Putamen (tissue), 1 donor: ENCODE data around the gene GJA3.
"Not testable (repeated sequence)": the region's sequence is repeated elsewhere in the genome, so short reads cannot be mapped to it uniquely, and the experiment has no call there.

ENCODE experiments used
- DNase-seq: peaks from one replicate; pipeline ENCODE4 v3.0.0-alpha.2; 2016; ENCODE audit warnings: low spot score

Gene GJA3

DNA sequence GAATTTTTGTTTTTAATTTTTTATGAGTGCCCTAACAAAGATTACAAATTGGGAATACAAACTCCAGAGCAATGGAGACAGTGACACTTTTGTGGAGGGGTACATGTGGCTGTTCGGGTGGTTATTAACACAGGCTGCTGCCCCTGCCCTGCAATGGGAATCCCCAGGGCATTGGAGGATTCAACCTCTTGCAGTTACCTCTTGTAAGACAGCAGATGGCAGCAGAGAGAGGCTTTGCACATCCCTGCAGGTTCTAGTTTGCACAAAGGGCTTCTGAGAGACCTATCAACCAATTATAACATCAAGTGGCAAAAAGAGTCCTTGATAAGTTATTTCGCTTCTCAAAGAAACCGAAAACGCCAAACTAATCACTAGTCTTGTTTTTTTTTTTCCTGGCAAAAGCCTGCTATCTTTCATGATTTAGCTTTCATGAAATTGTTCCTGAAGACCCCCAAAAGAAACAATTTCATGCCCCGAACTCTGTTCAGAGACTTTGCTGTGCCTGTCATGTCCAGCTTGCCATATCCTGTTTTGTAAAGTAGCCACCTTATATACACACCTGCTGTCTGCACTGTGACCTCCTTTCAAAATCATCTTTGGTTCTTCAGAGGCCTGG, 21.5 kb upstream of the GJA3 start:
- peak; percentile 66 for DNase-seq

DNA sequence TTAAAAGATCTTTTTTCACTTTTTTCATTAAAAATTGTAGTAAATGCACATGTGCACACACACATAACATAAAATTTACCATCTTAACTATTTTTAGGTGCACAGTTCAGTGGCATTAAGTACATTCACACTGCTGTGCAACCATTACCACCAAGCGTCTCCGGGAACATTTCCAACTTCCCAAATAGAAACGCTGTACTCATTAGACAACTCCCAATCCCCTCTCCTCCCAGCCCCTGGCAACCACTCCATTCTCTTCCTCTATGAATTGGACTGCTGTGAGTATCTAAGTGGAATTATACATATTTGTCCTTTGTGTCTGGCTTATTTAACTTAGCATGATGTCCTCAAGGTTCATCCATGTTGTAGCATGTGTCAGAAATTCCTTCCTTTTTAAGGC, 20.3 kb upstream of the GJA3 start:
- DNase-seq, result no peak

DNA sequence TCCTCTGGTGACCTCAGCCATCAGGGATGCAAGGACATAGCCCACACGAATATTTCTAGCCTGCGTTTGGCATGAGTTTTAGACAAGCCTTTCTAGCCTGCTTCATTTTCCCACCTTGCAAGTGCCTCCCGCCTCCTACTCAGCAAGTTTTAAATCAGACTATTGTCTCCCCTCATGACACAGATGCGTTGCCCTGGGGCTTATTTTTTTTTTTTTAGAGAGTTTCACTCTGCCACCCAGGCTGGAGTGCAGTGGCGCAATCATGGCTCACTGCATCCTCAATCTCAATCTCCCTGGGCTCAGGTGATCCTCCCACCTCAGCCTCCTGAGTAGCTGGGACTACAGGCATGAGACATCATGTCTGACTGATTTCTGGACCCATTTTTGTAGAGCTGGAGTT, 17.3 kb upstream of the GJA3 start:
- no peak for DNase-seq

DNA sequence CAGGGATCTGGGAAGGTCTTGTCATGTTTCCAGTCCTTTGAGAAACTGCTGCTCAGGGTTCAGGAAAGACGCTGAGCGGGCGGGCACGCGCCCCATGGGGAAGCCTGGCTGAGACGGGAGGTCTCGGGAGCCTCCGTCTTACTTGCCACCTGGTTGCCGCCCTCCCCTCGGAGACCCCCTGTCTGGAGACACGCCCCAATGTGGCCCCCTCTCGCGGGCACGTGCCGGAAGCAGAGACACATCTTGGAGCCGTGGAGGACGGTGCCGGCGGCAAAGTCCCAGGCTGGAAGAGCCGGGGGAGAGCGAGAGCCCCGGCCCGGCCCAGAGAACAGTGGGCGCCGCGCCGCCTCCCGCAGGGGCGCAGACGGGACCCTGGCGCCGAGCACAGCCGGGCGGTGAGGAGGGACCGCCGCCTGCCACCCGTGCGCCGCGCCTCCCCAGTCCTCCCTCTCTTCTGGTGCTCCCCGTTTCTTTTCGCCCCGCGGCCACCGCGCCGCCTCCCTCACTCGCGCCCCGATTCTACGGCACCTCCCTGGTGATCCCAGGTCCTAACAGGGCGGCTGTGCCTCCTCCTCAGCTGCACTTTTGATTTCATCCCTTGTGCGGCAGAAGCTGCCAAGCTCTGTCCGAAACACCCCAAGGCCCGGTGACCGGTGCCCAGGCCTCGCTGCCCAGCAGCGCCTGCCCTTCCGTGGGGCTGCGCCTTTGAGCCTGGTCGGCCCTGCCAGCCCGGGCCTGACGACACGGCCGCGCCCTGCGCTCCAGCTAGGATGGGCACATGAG, 16.4 kb upstream of the GJA3 start:
- DNase-seq, result no peak

DNA sequence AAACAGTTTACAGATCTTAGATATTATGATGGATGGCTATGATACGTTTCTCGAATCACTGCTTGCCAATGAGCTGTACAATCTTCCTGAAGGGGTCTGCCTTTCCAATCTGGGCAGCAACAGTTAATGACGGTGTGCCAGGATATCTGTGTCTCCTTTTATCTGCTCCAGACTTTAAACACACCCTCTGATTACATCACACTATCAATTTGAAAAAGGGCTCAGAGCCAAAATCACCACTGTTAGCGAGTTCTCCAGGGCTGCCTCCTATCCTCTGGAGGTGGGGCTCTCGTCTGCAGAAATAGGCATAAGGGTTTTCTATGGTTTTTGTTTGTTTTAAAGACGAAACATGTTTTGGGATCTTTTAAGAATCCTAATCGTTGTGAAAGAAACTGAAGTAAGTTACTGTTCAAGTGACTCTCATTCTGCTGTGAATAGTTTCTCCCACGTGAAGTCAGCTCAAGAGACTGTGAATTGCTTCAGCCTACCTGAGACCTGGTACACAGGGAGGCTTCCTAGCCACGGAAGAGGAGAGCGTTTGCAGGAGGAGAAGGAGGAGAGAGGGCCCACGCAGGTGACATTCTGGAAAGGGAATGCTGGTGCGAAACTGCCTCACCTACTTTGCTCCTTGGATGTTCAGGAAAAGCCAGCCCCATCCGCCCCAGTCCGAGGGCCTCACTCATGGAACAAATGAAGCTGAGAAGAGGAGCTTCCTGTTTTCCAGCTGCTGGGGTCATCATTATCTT, 15.2 kb upstream of the GJA3 start:
- peak; percentile 68 for DNase-seq

DNA sequence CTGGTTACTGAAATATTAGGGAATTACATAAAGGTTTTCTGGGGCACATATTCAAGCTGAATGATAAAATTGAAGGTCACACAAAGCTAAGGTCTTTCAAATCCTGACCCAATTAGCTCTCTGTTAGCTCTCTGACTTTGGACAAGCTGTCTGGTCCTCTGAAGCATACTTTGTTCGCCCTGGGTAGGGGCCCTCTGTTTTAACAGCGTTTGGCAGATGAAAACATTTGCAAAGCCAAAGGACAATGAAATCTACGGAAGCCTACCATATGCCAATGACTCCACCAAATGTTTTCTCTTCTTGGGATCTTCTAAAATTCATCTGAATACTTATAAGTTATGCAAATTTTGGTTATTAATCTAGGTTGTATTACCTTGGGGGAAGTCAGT, 14.5 kb upstream of the GJA3 start:
- no peak for DNase-seq

DNA sequence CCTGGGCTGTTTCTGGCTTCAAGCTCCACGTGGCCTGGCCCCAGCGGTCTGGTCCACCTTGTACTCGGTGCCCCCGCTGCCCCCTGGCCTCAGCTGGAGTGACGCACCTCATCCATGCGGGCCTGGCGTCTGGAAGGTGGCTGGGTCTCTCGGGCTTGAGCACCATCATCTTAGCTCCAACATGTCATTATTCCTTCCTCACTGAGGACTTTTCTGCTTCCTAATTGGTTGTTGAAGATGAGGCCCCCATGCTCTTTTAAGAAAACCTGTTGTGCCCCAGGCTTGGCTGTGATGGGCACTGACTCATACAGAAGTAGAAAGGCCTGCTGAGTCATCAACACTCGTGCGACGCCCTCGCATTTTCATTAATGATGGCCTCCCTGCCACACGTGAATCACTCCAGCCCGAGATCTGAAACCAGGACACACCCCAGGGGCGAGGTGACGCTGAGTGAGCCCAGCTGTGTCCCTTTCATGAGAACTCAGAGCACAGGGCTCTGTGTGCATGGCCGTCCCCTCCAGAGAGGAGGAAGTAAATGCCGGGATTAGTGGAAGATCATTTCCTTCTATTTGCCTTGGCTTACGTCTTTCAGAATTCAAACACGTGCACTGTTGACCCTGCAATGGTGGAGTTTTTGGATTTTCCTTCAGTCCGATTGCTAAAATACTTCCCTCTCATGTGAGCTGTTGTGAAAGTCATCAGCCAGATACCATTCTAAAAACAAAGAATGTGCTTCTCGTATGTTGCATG, 14.0 kb upstream of the GJA3 start:
- no peak for DNase-seq

DNA sequence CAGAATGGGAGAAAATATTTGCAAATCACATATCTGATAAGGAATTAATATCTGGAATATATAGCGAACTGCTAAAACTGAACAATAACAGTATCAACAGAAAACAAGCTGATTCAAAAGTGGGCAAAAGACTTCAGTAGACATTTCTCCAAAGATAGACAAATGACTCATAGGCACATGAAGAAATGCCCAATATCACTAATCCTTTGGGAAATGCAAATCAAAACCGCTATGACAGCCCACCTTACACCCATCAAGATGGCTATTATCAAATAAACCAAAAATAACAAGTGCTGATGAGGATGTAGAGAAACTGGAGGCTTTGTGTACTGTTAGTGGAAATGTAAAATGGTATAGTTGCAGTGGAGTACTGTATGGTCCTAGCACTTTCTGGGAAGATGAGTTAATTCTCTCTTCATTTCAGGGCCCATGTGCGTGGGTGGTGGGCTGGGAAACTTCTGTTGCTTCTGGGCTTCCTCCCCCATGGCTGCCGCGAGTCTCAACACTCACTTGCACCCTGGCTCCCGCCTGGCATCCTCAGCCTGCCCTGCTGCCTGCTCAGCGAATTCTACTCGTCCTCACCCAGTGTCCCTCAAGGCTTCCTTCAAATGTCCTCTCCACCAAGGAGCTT, 12.4 kb upstream of the GJA3 start:
- DNase-seq, result no peak

DNA sequence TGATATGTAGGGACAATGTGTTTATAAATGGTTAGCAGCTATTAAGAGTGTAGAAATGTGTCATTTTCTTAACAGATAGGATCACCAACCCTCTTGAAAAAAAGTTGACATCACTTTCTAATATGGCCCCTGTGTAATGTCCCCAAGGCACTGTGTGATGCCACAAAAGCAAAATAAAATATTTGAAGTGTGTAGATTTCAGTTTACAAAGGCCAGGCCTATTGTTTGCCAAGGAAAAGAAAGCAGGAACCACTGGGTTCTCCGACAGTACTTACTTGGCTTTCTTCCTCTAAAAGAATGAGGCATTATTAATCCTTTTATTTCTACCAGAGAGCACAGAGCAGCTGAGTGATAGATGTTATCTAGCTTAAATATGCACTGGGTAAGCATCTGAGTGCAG, 10.5 kb upstream of the GJA3 start:
- DNase-seq, result no peak

DNA sequence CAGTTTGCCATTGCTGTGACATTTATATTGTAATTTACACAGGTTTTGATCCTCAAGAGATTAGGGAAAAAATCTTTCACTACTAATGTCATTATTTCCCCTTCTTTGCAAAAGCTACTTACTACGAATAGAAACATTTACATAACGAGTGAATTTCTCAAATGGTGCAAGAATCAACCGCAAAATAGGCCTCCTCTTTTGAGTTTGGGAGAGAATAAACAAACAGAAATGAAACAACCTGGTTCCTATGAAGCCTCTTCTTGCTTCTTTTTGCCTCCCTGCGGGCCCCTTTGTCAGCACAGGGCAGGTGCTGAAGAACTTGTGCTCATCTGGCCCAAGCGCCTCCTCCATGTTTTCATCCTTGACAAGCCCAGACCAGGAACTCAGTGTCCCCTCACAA, 10.1 kb upstream of the GJA3 start:
- DNase-seq, result no peak

DNA sequence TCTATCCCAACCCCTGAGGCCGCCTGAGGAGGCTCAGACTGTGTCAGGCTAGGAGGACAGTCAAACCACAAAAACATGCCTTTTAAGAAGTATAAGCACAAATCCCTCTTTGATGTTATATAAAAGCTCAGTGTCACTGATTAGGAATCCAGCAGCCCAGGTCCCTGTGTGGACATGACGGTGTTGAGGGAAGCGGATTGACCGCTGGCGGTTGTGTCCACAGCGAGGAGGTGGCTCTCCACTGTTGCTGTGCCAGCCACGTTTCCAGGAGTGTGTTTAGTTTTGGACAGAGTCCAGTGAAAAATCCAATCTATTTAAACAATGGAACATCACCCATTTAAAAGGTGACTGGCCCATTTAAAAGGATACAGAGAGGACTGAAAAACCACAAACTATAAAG, 7.5 kb upstream of the GJA3 start:
- DNase-seq, result no peak

DNA sequence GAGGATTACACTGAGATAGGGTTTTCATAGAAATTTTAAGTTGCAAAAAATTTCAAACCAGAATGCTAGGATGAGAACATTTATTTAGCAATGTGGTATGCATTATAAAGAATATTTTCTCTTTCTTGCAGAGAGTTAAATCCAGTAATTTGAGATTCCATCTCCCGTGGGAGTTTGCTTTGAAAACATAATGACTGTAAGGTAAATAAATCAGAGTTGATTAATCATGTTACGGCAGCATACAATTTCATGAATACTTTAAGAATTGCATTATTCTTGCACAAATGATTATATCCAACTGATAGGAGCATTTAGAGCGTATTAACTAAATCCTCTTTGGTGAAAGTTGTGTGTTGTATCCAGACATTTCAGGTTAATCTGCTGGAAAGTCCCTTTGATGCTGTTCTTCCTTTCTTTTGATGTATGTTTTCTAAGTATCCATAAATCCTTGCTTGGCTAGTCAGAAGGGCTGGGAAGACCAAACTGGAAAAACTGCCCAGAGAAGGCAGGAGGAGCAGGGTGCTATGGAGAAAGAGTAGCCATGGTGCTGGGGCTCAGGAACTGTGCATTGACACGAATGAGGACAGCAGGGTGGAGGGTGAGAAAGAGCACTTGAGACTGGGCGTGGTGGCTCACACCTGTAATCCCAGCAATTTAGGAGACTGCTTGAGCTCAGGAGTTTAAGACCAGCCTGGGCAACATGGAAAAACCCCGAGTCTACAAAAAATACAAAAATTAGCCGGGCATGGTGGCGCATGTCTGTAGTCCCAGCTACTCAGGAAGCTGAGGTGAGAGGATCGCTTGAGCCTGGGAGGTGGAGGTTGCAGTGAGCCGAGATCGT, 4.8 kb upstream of the GJA3 start:
- DNase-seq, result no peak

DNA sequence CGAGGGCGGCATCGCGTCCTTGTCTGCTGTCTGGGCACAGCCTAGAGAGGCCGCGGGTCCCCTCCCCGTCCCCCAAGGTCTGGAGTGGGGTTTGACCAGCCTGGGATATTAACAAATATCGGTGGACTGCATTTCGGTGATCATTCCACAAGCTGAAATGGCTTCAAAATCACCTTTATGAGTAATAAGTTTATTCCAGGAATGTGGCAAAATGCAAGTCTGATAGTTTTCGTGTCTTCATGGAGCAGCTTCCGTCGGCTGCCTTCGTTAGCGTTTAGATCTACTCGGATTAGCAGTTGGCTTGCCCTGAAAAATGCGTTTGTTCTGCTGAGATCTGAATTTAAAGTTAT, 1.1 kb upstream of the GJA3 start:
- no peak for DNase-seq

DNA sequence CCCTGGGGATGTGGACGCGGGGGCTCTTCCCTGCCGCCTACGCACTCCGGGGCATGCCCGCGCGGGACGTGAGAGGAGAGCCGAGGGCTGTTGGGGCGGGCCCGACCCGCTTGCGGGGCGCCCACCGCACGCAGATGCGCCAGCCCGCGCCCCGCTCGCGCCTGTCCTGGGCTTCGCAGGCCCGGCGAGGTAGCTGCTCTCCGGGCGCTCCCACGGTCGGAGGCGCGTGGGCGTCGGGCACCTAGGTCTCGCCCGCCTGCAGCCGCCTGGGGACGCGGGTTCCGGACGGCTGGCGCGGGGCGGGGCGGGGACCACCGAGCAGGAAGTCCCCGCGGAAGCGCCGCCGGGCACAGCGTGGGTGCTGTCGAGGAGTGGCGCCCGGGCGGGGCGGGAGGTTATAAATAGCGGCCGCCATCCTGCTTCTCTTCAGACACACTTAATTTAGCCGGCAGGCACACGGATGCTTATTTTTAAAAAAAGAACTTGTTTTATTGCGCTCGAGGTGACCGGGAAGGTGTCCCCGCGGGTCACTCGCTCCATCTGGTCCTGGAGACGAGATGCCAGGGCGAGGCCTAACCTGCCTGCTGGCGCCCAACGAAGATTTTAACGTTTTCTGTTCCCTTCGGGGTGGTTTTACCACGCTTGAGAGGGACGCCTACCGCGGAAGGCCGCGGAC, 561 bp upstream of the GJA3 start:
- no peak for DNase-seq

DNA sequence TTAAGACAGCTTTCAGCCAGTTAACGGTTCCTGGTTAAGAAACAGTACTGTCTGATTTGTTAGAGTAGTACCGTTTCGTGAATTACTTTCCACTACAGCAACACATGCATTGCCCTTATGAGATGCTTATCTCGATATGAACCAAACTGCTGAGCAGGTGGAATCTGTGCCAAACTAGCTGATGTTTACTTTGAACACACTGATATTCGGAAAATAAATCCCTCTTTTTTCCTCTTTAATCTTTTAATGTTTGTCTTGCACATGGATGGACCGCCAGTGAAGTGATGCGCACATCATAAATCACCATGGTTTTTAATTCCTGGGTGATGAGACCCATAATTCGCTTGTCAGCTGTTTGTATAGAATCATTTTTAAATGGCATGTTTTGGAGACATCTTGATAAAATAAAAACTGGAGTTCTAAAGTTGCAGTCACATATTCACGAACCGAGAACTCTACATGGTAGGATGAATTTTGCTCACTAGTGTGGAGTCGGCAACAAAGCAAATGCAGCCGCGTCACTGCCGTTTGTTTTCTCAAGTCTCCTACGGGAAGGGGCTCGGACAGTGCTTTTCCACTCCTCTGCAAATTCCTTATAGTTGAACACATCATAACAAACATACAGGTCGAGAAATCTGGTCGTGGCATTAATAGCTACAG, 1.1 kb downstream of the GJA3 start:
- DNase-seq, result no peak

DNA sequence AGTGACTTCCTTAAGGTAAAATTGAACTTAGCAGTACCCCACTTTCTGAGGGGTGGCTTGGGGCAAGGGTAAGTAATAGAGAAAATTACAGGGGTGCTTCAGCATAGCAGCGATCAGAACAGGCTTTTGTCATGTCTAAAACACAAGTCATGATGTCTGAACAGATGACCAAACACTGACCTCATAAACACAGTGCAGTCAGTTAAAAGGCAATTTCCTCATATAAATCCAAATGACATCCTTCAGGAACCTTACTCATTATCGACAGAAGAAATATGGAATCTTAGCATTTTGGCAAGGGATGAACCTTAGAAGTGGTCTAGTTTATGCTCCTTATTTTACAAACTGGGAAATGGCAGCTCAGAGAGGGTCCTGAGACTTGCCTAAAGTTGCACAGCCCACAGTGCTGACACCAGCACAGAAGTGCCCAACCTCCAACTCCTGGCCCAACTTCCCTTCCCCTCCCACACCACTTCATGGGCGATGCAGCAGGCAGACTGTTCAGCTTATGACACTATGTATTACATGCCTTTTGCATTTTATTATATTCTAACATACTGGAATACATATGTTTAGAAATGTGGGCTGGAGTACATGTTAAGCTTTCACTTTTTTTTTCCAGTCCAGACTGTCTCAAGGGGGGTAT, 3.6 kb downstream of the GJA3 start:
- DNase-seq, result no peak

DNA sequence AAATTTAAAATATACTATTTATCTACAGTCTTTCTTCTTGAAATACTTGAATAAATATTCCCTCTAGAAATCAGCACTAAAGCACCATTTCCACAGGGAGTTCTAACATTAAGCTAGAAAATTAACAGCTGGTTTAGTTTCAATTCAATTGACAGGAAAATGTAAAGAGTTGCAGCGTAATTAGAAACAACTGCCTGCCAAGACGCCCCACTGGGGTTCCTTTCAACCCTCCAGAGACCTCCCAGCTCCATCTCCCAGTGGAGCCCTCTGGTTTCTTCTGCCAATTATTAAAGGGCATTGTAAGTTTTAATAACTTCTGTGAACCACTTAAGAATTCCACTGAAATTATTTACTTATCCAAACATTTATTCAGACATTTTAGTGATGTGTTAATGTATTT, 4.2 kb downstream of the GJA3 start:
- DNase-seq, result no peak

DNA sequence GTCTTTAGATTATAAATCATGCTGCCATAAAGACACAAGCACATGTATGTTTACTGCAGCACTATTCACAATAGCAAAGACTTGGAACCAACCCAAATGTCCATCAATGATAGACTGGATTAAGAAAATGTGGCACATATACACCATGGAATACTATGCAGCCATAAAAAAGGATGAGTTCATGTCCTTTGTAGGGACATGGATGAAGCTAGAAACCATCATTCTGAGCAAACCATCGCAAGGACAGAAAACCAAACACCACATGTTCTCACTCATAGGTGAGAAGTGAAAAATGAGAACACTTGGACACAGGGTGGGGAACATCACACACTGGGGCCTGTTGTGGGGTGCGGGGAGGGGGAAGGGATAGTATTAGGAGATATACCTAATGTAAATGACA, 7.6 kb downstream of the GJA3 start:
- not testable (repeated sequence) for DNase-seq

DNA sequence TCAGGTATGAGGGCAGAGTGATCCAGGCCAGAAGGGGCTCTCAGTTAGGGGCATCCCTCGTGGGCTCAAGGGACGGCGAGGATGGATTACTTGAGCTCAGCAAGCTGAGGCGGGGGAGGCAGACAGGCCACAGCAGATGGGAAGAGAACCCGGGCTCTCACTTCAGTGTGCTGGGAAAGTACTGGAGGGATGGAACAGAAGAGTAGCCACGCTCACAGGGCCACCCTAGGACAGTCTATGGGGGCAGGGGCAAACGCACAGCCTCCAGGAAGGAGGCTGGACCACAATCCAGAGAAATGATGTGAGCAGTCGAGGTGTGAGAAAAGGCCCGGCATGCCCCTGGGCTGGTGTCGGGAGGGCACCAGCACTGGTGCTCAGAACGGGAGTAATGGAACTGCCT, 9.2 kb downstream of the GJA3 start:
- DNase-seq, result no peak

DNA sequence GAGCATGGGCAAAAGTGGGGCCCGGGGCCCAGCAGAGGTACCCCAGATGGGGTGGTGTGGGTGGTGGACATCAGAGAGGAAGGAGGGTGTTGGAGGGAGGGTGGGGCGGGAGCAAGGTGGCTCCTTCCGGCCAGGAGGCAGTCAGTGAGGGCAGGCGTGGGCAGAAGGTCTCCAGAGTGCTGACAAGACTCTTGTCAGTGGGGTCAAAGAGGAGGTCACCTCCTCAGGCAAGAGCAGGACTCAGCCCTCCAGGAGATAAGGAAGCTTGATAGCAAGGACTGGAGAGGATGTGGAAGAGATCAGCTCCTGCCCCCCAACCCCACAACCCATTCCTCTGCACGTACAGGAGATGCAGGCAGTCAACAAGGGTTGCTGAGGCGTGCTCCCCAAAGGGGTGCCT, 9.8 kb downstream of the GJA3 start:
- no peak for DNase-seq
